ENCODE results near the gene TBC1D3L. TPM values are rescaled to one million over a fixed set of nuclear protein-coding genes. Genes with fewer than 3 reads are reported as not detected.
"Not testable (repeated sequence)": the region's sequence is repeated elsewhere in the genome, so short reads cannot be mapped to it uniquely, and the experiment has no call there.

The TBC1D3L gene
- 27.0 TPM for polyA plus RNA-seq (ENCODE audit: insufficient read length)

DNA sequence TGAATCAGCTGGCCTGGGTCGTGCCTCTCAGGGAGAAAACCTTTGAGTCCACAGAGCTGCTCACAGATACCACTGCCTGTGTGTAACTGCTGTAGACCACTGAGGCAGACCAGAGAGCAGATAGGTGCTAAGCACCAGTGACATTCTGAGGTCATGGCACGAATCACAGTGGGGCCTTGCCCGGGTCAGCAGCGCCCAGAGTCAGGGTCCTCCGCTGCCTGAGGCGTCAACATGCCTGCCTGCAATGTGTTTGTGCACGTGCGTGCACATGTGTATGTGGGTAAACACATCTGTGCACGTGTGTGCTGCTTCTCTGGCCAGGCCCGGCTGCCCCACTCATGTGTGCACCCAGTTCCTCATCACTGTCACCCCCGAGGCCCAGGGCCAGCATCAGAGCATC, at the start of gene TBC1D3L:
TBC1D3L (minus strand) TSS at position 101 of the 400 bp plus-strand sequence. CDS start 1,540 bp downstream, outside the sequence.
- DNase-seq (ENCODE audit: low read depth) = not testable (repeated sequence)

- not testable (repeated sequence) for DNase-seq (ENCODE audit: low read depth)
Observed at GRCh38 chr17:38003676-38004075, 14.8 kb upstream of the TBC1D3L start, which contains the start of gene TBC1D3D. Gene TBC1D3D (plus strand): TSS chr17:38003976. CDS start chr17:38005561, 1,585 bp downstream.

Other genes with a start within 250 kb of the TBC1D3L start
- gene HNF1B, start 244.0 kb downstream of the TBC1D3L start, polyA plus RNA-seq (ENCODE audit: insufficient read length) = not detected
- not detected for gene TBC1D3K, start 64.6 kb downstream of the TBC1D3L start, polyA plus RNA-seq (ENCODE audit: insufficient read length)
- 1.3 TPM for gene TBC1D3D, start 14.9 kb upstream of the TBC1D3L start, polyA plus RNA-seq (ENCODE audit: insufficient read length)
- not detected for gene TBC1D3C, start 79.6 kb upstream of the TBC1D3L start, polyA plus RNA-seq (ENCODE audit: insufficient read length)
- gene TBC1D3E, start 138.9 kb upstream of the TBC1D3L start, polyA plus RNA-seq (ENCODE audit: insufficient read length) = not detected
- not detected for gene TBC1D3, start 203.5 kb upstream of the TBC1D3L start, polyA plus RNA-seq (ENCODE audit: insufficient read length)